Measurements from ENCODE around the gene EGLN3.

Gene EGLN3

DNA sequence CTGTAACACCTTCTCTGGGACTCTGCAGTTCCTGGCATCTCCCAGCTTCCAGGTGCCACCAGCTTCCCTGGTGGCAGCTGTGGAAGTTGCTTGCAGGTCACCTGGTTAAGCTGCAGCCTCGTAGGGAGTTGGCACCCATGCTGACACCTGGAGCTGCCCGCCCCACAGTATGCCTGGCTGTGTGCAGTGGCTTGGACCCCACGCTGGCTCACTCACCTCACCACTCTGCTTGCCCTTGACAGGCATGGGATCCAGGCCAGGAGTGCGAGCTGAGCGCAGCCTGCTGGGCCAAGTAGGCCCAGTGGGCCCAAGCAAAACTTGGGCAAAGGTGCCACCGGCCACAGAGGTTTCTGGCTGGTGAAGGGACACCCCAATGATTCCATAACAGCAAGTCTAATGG is 48.5 kb downstream of the EGLN3 start:
- Histone ChIP-seq H3K4me1 (ENCODE audit: control insufficient read depth, low read length) (no peaks in the 10 kb centered on the region), H3K36me3 (ENCODE audit: control insufficient read depth, low read length) (no peaks in the 10 kb centered on the region), H3K9me3 (ENCODE audit: control insufficient read depth, insufficient read depth, low read length) (peaks cover 6% of the 10 kb centered on the region; the same call in 1 of the 2 replicates), H3K27ac (ENCODE audit: low read depth, low read length) (no peak overlapping the region), H3K79me2 (ENCODE audit: control insufficient read depth, low read length) (no peaks in the 10 kb centered on the region), H3F3A (ENCODE audit: control insufficient read depth, insufficient read depth) (no peaks in the 10 kb centered on the region), H3K4me3 (ENCODE audit: low read length) (no peak overlapping the region), H3K27me3 (ENCODE audit: control insufficient read depth, low read length) (no peaks in the 10 kb centered on the region), H3K9me2 (replicated peaks; ENCODE audit: control insufficient read depth, low read length) (no peaks in the 10 kb centered on the region), H3K4me2 (ENCODE audit: low read length) (no peak overlapping the region), H4K20me1 (ENCODE audit: control insufficient read depth, insufficient read depth, low read depth, low read length) (no peaks in the 10 kb centered on the region)
- no peak for TF ChIP-seq EZH2phosphoT487 (IDR thresholded peaks at IDR 0.05; ENCODE audit: borderline replicate concordance, low read length)
- TF ChIP-seq, protein P1, sequence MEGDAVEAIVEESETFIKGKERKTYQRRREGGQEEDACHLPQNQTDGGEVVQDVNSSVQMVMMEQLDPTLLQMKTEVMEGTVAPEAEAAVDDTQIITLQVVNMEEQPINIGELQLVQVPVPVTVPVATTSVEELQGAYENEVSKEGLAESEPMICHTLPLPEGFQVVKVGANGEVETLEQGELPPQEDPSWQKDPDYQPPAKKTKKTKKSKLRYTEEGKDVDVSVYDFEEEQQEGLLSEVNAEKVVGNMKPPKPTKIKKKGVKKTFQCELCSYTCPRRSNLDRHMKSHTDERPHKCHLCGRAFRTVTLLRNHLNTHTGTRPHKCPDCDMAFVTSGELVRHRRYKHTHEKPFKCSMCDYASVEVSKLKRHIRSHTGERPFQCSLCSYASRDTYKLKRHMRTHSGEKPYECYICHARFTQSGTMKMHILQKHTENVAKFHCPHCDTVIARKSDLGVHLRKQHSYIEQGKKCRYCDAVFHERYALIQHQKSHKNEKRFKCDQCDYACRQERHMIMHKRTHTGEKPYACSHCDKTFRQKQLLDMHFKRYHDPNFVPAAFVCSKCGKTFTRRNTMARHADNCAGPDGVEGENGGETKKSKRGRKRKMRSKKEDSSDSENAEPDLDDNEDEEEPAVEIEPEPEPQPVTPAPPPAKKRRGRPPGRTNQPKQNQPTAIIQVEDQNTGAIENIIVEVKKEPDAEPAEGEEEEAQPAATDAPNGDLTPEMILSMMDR (IDR thresholded peaks at IDR 0.05; ENCODE audit: low read depth, low read length, poor library complexity, severe bottlenecking) = no peak

DNA sequence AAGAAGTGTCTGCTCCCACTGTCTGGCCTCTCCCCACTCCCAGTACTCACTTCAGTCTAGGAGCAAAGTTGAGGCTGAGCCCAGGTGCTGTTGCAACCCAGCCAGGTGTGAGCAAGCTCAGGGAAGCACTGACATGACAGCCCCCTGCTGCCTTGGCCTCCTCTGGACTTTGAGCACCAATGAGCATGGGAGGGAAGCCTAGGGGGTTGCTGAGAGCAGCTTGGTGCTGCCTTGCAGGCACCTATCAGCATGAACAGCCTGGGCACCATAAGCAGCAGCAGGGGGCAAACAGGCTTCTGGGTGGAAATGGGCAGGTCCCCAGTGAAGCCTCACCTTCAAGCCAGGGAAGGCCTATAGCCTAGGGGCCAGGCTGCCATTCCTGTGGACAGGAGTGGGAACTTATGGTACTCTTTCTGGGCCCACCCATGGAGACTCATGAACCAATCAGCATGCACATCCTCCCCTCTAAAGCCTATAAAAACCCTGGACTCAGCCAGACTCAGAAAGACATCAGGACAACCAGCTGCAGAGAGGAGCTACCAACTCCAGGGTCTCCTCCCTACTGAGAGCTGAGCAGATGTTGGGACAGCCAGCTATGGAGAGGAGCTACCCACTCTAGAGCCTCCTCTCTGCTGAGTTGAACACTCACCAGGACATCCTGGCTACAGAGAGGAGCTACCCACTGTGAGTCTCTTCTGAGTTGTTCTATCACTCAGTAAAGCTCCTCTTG is 49.3 kb downstream of the EGLN3 start:
- Histone ChIP-seq H3K36me3 (ENCODE audit: control insufficient read depth, low read length) (no peaks in the 10 kb centered on the region), H3K79me2 (ENCODE audit: control insufficient read depth, low read length) (no peaks in the 10 kb centered on the region), H3K4me1 (ENCODE audit: control insufficient read depth, low read length) (no peaks in the 10 kb centered on the region), H3K4me3 (ENCODE audit: low read length) (no peak overlapping the region), H4K20me1 (ENCODE audit: control insufficient read depth, insufficient read depth, low read depth, low read length) (no peaks in the 10 kb centered on the region), H3K9me2 (replicated peaks; ENCODE audit: control insufficient read depth, low read length) (no peaks in the 10 kb centered on the region), H3F3A (ENCODE audit: control insufficient read depth, insufficient read depth) (no peaks in the 10 kb centered on the region), H3K9me3 (ENCODE audit: control insufficient read depth, insufficient read depth, low read length) (peaks cover 6% of the 10 kb centered on the region; the same call in 1 of the 2 replicates), H3K27ac (ENCODE audit: low read depth, low read length) (no peak overlapping the region), H3K4me2 (ENCODE audit: low read length) (no peak overlapping the region), H3K27me3 (ENCODE audit: control insufficient read depth, low read length) (no peaks in the 10 kb centered on the region)
- TF ChIP-seq, protein P1 (IDR thresholded peaks at IDR 0.05; ENCODE audit: low read depth, low read length, poor library complexity, severe bottlenecking) = no peak
- no peak for TF ChIP-seq EZH2phosphoT487 (IDR thresholded peaks at IDR 0.05; ENCODE audit: borderline replicate concordance, low read length)

DNA sequence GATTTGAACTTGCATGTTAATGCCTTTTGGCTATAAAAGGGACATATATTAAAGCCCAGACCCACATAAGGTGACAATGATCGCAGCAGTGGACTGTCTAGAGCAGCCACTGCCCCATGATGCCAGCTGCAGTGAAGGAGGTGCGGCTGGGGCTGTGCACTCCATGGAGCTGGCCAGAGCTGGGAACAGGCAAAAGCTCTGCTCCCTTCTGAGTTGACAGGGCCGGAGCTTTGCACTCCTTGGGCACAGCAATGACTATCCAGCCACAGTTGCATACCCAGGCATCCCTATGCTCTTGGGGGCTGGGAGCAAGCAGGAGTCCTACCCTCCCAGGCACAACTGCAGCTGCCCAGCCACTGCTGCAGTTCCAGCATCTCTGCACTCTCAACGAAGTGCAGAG is 50.2 kb downstream of the EGLN3 start:
- no peaks in the 10 kb centered on the region for H3K79me2 ChIP-seq (ENCODE audit: control insufficient read depth, low read length)
- TF ChIP-seq, protein P1 (IDR thresholded peaks at IDR 0.05; ENCODE audit: low read depth, low read length, poor library complexity, severe bottlenecking) = no peak
- TF ChIP-seq EZH2phosphoT487 (IDR thresholded peaks at IDR 0.05; ENCODE audit: borderline replicate concordance, low read length) = no peak
- H3K36me3 ChIP-seq (ENCODE audit: control insufficient read depth, low read length) = no peaks in the 10 kb centered on the region
- H3F3A ChIP-seq (ENCODE audit: control insufficient read depth, insufficient read depth) = no peaks in the 10 kb centered on the region
- no peaks in the 10 kb centered on the region for H3K4me1 ChIP-seq (ENCODE audit: control insufficient read depth, low read length)
- H3K9me3 ChIP-seq (ENCODE audit: control insufficient read depth, insufficient read depth, low read length) = peaks cover 6% of the 10 kb centered on the region; the same call in 1 of the 2 replicates
- H3K27ac ChIP-seq (ENCODE audit: low read depth, low read length) = no peak overlapping the region
- no peak overlapping the region for H3K4me2 ChIP-seq (ENCODE audit: low read length)
- H3K27me3 ChIP-seq (ENCODE audit: control insufficient read depth, low read length) = no peaks in the 10 kb centered on the region
- no peaks in the 10 kb centered on the region for H4K20me1 ChIP-seq (ENCODE audit: control insufficient read depth, insufficient read depth, low read depth, low read length)
- no peak overlapping the region for H3K4me3 ChIP-seq (ENCODE audit: low read length)
- H3K9me2 ChIP-seq (replicated peaks; ENCODE audit: control insufficient read depth, low read length) = no peaks in the 10 kb centered on the region

Measured in DOHH2 (cell line).